H9 (cell line): ENCODE measurements around the gene C2orf81. TPM values are rescaled to one million over a fixed set of nuclear protein-coding genes. Genes with fewer than 3 reads are reported as not detected.
"Not testable (repeated sequence)": the region's sequence is repeated elsewhere in the genome, so short reads cannot be mapped to it uniquely, and the experiment has no call there.

Experiments used
- DNase-seq: peaks from one replicate; pipeline ENCODE4 v3.0.0-alpha.2; 2017
- H2AFZ ChIP-seq: one replicate; pipeline ENCODE4 v1.6.1; 2013; ENCODE audit warnings: mild to moderate bottlenecking, low read length, control low read depth, moderate library complexity
- H2AK5ac ChIP-seq: 2 replicates; pipeline ENCODE4 v1.6.1; 2013; ENCODE audit warnings: low read length, control low read depth, mixed read lengths; ENCODE audit not compliant: insufficient read length
- H2BK120ac ChIP-seq: one replicate; pipeline ENCODE4 v1.6.1; 2013; ENCODE audit warnings: low read depth, mild to moderate bottlenecking, low read length, control low read depth, inconsistent platforms; ENCODE audit not compliant: poor library complexity, severe bottlenecking
- H2BK12ac ChIP-seq: 2 replicates; pipeline ENCODE4 v1.6.1; 2013; ENCODE audit warnings: low read length, control low read depth, mixed read lengths, low read depth; ENCODE audit not compliant: insufficient read length
- H2BK15ac ChIP-seq: 2 replicates; pipeline ENCODE4 v1.6.1; 2013; ENCODE audit warnings: low read depth, low read length, control low read depth
- H2BK20ac ChIP-seq: one replicate; pipeline ENCODE4 v1.6.1; 2013; ENCODE audit warnings: low read depth, mild to moderate bottlenecking, low read length, control low read depth, inconsistent platforms; ENCODE audit not compliant: poor library complexity, severe bottlenecking
- H2BK5ac ChIP-seq: 2 replicates; pipeline ENCODE4 v1.6.1; 2013; ENCODE audit warnings: low read length, control low read depth, mixed read lengths; ENCODE audit not compliant: insufficient read length
- H3K14ac ChIP-seq: 2 replicates; pipeline ENCODE4 v1.6.1; 2013; ENCODE audit warnings: low read length, control low read depth; ENCODE audit not compliant: insufficient read depth
- H3K18ac ChIP-seq: 2 replicates; pipeline ENCODE4 v1.6.1; 2013; ENCODE audit warnings: low read depth, mild to moderate bottlenecking, mixed read lengths, low read length, control low read depth; ENCODE audit not compliant: insufficient read length
- H3K23ac ChIP-seq: 2 replicates; pipeline ENCODE4 v1.6.1; 2013; ENCODE audit warnings: low read length, control low read depth, mixed read lengths, low read depth; ENCODE audit not compliant: insufficient read length
- H3K23me2 ChIP-seq: 2 replicates; pipeline ENCODE4 v1.6.1; 2013; ENCODE audit warnings: low read depth, mild to moderate bottlenecking, mixed read lengths, low read length, control low read depth; ENCODE audit not compliant: insufficient read length, poor library complexity, severe bottlenecking
- H3K27ac ChIP-seq: 2 replicates; pipeline ENCODE4 v1.5.1; 2013; ENCODE audit warnings: low read length, control low read depth, mixed read lengths, low read depth; ENCODE audit not compliant: insufficient read length
- H3K27me3 ChIP-seq: 2 replicates; pipeline ENCODE4 v1.6.1; 2013; ENCODE audit warnings: low read length, control low read depth, inconsistent platforms; ENCODE audit not compliant: insufficient read depth
- H3K4ac ChIP-seq: 2 replicates; pipeline ENCODE4 v1.6.1; 2013; ENCODE audit warnings: low read depth, mild to moderate bottlenecking, control low read depth, inconsistent platforms, low read length, moderate library complexity
- H3K4me1 ChIP-seq: 2 replicates; pipeline ENCODE4 v1.6.1; 2013; ENCODE audit warnings: low read length, control low read depth, inconsistent platforms; ENCODE audit not compliant: insufficient read depth
- H3K4me2 ChIP-seq: 2 replicates; pipeline ENCODE4 v1.6.1; 2013; ENCODE audit warnings: low read length, control low read depth, mixed read lengths; ENCODE audit not compliant: insufficient read length, insufficient read depth
- H3K56ac ChIP-seq: 2 replicates; pipeline ENCODE4 v1.6.1; 2013; ENCODE audit warnings: low read depth, mild to moderate bottlenecking, mixed read lengths, low read length, control low read depth; ENCODE audit not compliant: insufficient read length
- H3K79me1 ChIP-seq: 2 replicates; pipeline ENCODE4 v1.6.1; 2013; ENCODE audit warnings: low read depth, mild to moderate bottlenecking, moderate library complexity, low read length, control low read depth, inconsistent platforms; ENCODE audit not compliant: insufficient read depth, poor library complexity, severe bottlenecking
- H3K79me2 ChIP-seq: 2 replicates; pipeline ENCODE4 v1.6.1; 2013; ENCODE audit warnings: low read length, control low read depth, inconsistent platforms; ENCODE audit not compliant: insufficient read depth
- H3K9ac ChIP-seq: 2 replicates; pipeline ENCODE4 v1.6.1; 2013; ENCODE audit warnings: low read length, control low read depth, mixed read lengths; ENCODE audit not compliant: insufficient read length; ENCODE audit errors: extremely low read depth
- H3K9me3 ChIP-seq: one replicate; pipeline ENCODE4 v1.6.1; 2013; ENCODE audit warnings: low read depth, low read length, inconsistent platforms; ENCODE audit not compliant: control insufficient read depth
- H3T11ph ChIP-seq: one replicate; pipeline ENCODE4 v1.6.1; 2013; ENCODE audit warnings: mild to moderate bottlenecking, low read length, control low read depth, inconsistent platforms
- H4K20me1 ChIP-seq: one replicate; pipeline ENCODE4 v1.6.1; 2013; ENCODE audit not compliant: control insufficient read depth, insufficient read length, insufficient read depth
- H4K5ac ChIP-seq: 2 replicates; pipeline ENCODE4 v1.6.1; 2013; ENCODE audit warnings: low read depth, mild to moderate bottlenecking, mixed read lengths, low read length, control low read depth; ENCODE audit not compliant: insufficient read length
- H4K8ac ChIP-seq: replicated peaks from 2 replicates; pipeline ENCODE4 v1.6.1; 2013; ENCODE audit warnings: low read length, control low read depth, mixed read lengths, low read depth; ENCODE audit not compliant: insufficient read length
- H4K91ac ChIP-seq: 2 replicates; pipeline ENCODE4 v1.6.1; 2013; ENCODE audit warnings: low read depth, mild to moderate bottlenecking, moderate library complexity, mixed read lengths, low read length, control low read depth; ENCODE audit not compliant: insufficient read length
- H3K27ac Mint-ChIP-seq, 3 experiments: 2 replicates in 2 of 3; 3 replicates in 1 of 3; pipeline ENCODE4 v1.8.0; 2020 to 2021; ENCODE audit warnings: mixed read lengths in 3 of 3, mild to moderate bottlenecking in 1 of 3, moderate library complexity in 1 of 3
- H3K27me3 Mint-ChIP-seq: 2 replicates; pipeline ENCODE4 v1.8.0; 2021; ENCODE audit warnings: low read depth, mild to moderate bottlenecking, moderate library complexity, mixed read lengths
- H3K36me3 Mint-ChIP-seq, 3 experiments: 2 replicates in 2 of 3; 3 replicates in 1 of 3; pipeline ENCODE4 v1.8.0; 2020 to 2021; ENCODE audit warnings: low read depth in 3 of 3, mixed read lengths in 3 of 3; ENCODE audit not compliant: insufficient read depth in 1 of 3
- H3K4me1 Mint-ChIP-seq, 2 experiments: 2 replicates each; pipeline ENCODE4 v1.8.0; 2020; ENCODE audit warnings: mixed read lengths in 2 of 2
- H3K4me3 Mint-ChIP-seq, 2 experiments: 2 replicates in 1 of 2; 3 replicates in 1 of 2; pipeline ENCODE4 v1.8.0; 2020 to 2021; ENCODE audit warnings: mild to moderate bottlenecking in 2 of 2, mixed read lengths in 2 of 2, moderate library complexity in 1 of 2
- H3K9me3 Mint-ChIP-seq, 2 experiments: 2 replicates in 1 of 2; 3 replicates in 1 of 2; pipeline ENCODE4 v1.8.0; 2020; ENCODE audit warnings: mild to moderate bottlenecking in 2 of 2, mixed read lengths in 2 of 2, moderate library complexity in 1 of 2
- CTCF ChIP-seq: fragments of 200-600 bp; sonication (generic); conservative IDR thresholded peaks from 3 replicates; pipeline ENCODE4 v1.8.0; 2021; ENCODE audit warnings: antibody characterized with exemption, mild to moderate bottlenecking
- WGBS: extraction: QIAGEN DNeasy Blood & Tissue Kit; methylation state at CpG from one replicate; pipeline ENCODE4 v1.1.7; 2013; ENCODE audit warnings: missing lambda C conversion rate, low lambda C conversion rate, mixed read lengths; ENCODE audit not compliant: insufficient read length; ENCODE audit errors: extremely low coverage; 5-methylcytosine and 5-hydroxymethylcytosine counted together
- total RNA-seq: library from RNA; stranded (reverse); gene quantifications from 2 replicates; pipeline ENCODE4 v1.2.1, GENCODE V29; 2021

The C2orf81 gene
- total RNA-seq, 1 experiment from 2014 or later, result 3.5 TPM

GRCh38 chr2:74423231-74424095 is 2.0 kb upstream of the C2orf81 start:
- peaks cover 25% of the 10 kb centered on the region for H3K27me3 Mint-ChIP-seq
- no peaks in the 10 kb centered on the region for H4K20me1 ChIP-seq
- no peaks in the 10 kb centered on the region for H3K4me1 ChIP-seq
- no CpG with 5 or more reads among the region's 9 CpGs for WGBS
- H3K4ac ChIP-seq, result no peak overlapping the region
- H3K56ac ChIP-seq, result no peak overlapping the region
- DNase-seq, result no peak
- H2BK20ac ChIP-seq, result no peak overlapping the region
- no peak overlapping the region for H2BK12ac ChIP-seq
- H3K9me3 ChIP-seq, result no peaks in the 10 kb centered on the region
- H4K91ac ChIP-seq, result no peak overlapping the region
- TF ChIP-seq CTCF, result no peak
- H2BK120ac ChIP-seq, result no peak overlapping the region
- H3K23ac ChIP-seq, result no peak overlapping the region
- H4K5ac ChIP-seq, result no peak overlapping the region
- H3K4me2 ChIP-seq, result no peak overlapping the region
- no peak overlapping the region for H3T11ph ChIP-seq
- no peaks in the 10 kb centered on the region; a peak in 1 of 5 replicates for H3K9me3 Mint-ChIP-seq
- H2BK5ac ChIP-seq, result no peak overlapping the region
- no peak overlapping the region for H3K18ac ChIP-seq
- peaks cover 11 to 14% of the 10 kb centered on the region in 2 experiments for H3K4me1 Mint-ChIP-seq
- H3K79me1 ChIP-seq, result no peaks in the 10 kb centered on the region
- peak overlapping the region; percentile 94 to 98; a peak in 3 of 5 replicates for H3K4me3 Mint-ChIP-seq
- no peak overlapping the region for H3K14ac ChIP-seq
- no peak overlapping the region for H2BK15ac ChIP-seq
- peaks cover 17 to 46% (median 42%) of the 10 kb centered on the region in 3 experiments for H3K36me3 Mint-ChIP-seq
- no peak overlapping the region for H2AK5ac ChIP-seq
- H3K9ac ChIP-seq, result no peak overlapping the region
- H3K27me3 ChIP-seq, result no peaks in the 10 kb centered on the region
- no peak overlapping the region for H3K27ac Mint-ChIP-seq
- H2AFZ ChIP-seq, result no peak overlapping the region
- H3K79me2 ChIP-seq, result no peaks in the 10 kb centered on the region
- no peak overlapping the region for H3K27ac ChIP-seq
- no peak overlapping the region for H4K8ac ChIP-seq
- peaks cover 9% of the 10 kb centered on the region for H3K23me2 ChIP-seq

- not testable (repeated sequence) for H3K27me3 ChIP-seq, H4K91ac ChIP-seq, H2AFZ ChIP-seq, H2BK120ac ChIP-seq, H3K4me1 ChIP-seq, H2BK20ac ChIP-seq, H4K20me1 ChIP-seq, H2BK12ac ChIP-seq, DNase-seq, H3K23me2 ChIP-seq, H3K9me3 ChIP-seq, H3K9ac ChIP-seq, H3K27ac Mint-ChIP-seq, H3K79me1 ChIP-seq, H3K4ac ChIP-seq, H3K14ac ChIP-seq, H4K8ac ChIP-seq, H3K56ac ChIP-seq, H4K5ac ChIP-seq, H3K23ac ChIP-seq, H3K27ac ChIP-seq, H3T11ph ChIP-seq, H3K79me2 ChIP-seq, H2BK15ac ChIP-seq, H3K18ac ChIP-seq, H2BK5ac ChIP-seq, H3K9me3 Mint-ChIP-seq, H2AK5ac ChIP-seq
- Mint-ChIP-seq H3K4me3 (peak overlapping the region; percentile 94 to 98), H3K36me3 (peaks cover 8 to 20% (median 13%) of the 10 kb centered on the region in 3 experiments), H3K4me1 (peaks cover 11 to 22% of the 10 kb centered on the region in 2 experiments), H3K27me3 (peaks cover 30% of the 10 kb centered on the region)
- peak overlapping the region; percentile 52 for H3K4me2 ChIP-seq
- WGBS, result no CpG with 5 or more reads among the region's 19 CpGs
Measured at GRCh38 chr2:74420443-74421103, 846 bp downstream of the C2orf81 start.
